Adipose tissue (tissue), 3 donors: ENCODE measurements around the gene ERP44. TPM values are rescaled to one million over a fixed set of nuclear protein-coding genes. Genes with fewer than 3 reads are reported as not detected.
"Not testable (repeated sequence)": the region's sequence is repeated elsewhere in the genome, so short reads cannot be mapped to it uniquely, and the experiment has no call there.

ENCODE experiments used
- H3K27ac ChIP-seq: one replicate; pipeline ENCODE4 v1.5.1; 2013; ENCODE audit warnings: low read depth, low read length
- WGBS, 3 donors: extraction: QIAGEN DNeasy Blood & Tissue Kit; methylation state at CpG; one replicate each; pipeline ENCODE4 v1.1.7; 2013; 5-methylcytosine and 5-hydroxymethylcytosine counted together
- polyA plus RNA-seq, 3 donors: library from polyadenylated mRNA; stranded (reverse); fragments of 200-250 nt; gene quantifications; one replicate each; pipeline ENCODE4 v1.2.3, GENCODE V29; 2013
- donor health status: healthy with polysubstance abuse.
- donor health status: Bipolar disorder and iron deficiency.
- donor health status: healthy.

The ERP44 gene
- polyA plus RNA-seq, 3 donors = 11.2 to 15.0 (median 14.1) TPM

DNA sequence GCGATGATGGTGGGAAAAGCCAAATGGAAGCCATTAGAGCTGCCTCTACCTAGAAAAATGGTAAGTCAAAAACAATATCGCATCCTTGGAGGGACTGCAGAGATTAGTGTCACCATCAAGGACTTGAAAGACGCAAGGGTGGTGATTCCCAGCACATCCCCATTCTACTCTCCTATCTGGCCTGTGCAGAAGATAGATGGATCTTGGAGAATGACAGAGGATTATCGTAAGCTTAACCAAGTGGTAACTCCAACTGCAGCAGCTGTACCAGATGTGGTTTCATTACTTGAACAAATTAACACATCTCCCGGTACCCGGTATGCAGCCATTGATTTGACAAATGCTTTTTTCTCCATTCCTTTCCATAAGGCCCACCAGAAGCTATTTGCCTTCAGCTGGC is 23.8 kb downstream of the ERP44 start:
- WGBS, 3 donors = 98% methylated on average over 6 of the region's 6 CpGs
- peak overlapping the region; percentile 1 for H3K27ac ChIP-seq

- WGBS, 3 donors = 71 to 89% (median 86%) methylated on average over 6 of the region's 6 CpGs
- no peak overlapping the region for H3K27ac ChIP-seq
Observed at GRCh38 chr9:100074093-100074492, 24.7 kb downstream of the ERP44 start.

DNA sequence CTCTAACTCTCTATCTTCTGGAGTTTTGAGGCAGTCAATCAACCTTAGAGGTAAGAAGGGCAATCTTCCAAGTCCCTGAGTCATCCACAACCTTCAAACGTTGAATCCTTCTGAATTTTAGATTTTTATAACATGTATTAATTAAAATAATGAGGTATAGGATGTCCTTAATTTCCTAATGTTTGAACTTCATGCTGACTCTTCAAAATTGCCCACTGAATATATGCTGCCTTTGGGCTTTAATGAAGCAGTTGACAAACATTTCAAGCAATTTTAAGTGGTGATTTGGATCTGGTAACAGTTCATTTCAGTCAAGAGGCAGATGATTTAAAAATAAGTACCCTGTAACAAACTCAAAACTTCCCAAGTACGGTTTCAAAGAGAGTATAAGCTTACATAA is 26.0 kb downstream of the ERP44 start:
- no peak overlapping the region for H3K27ac ChIP-seq
- 54 to 78% (median 63%) methylated on average over 2 of the region's 2 CpGs for WGBS, 3 donors

- 80 to 95% (median 88%) methylated on average over 2 of the region's 2 CpGs for WGBS, 3 donors
- no peak overlapping the region for H3K27ac ChIP-seq
Observed at GRCh38 chr9:100071271-100071670, 27.5 kb downstream of the ERP44 start.

GRCh38 chr9:100070104-100071041 is 28.4 kb downstream of the ERP44 start:
- 88 to 91% (median 88%) methylated on average over 2 of the region's 2 CpGs for WGBS, 3 donors

DNA sequence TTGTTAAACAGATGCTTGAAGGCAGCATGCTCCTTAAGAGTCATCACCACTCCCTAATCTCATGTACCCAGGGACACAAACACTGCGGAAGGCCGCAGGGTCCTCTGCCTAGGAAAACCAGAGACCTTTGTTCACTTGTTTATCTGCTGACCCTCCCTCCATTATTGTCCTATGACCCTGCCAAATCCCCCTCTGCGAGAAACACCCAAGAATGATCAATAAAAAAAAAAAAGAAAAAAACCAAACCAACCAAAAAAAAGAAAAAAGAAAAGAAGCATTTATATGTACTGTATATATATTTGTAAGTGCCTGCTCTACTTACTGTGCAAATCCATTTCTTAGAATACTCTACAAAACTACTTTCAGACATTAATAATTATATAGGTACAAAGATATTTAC is 29.7 kb downstream of the ERP44 start:
- not testable (repeated sequence) for H3K27ac ChIP-seq
- 100% methylated on average over 1 of the region's 3 CpGs; no CpG with 5 or more reads in 2 of the 3 donors for WGBS, 3 donors

More at GRCh38 chr9:100070104-100071041, 28.4 kb downstream of the ERP44 start:
- H3K27ac ChIP-seq = no peak overlapping the region

DNA sequence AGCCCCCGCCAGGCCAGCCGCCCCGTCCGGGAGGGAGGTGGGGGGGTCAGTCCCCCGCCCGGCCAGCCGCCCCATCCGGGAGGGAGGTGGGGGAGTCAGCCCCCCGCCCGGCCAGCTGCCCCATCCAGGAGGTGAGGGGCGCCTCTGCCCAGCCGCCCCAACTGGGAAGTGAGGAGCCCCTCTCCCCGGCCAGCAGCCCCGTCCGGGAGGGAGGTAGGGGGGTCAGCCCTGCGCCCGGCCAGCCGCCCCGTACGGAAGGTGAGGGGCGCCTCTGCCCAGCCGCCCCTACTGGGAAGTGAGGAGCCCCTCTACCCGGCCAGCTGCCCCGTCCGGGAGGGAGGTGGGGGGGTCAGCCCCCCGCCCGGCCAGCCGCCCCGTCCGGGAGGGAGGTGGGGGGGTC is 30.8 kb downstream of the ERP44 start:
- WGBS, 3 donors = 98% methylated on average over 8 to 26 of the region's 30 CpGs
- H3K27ac ChIP-seq = not testable (repeated sequence)

DNA sequence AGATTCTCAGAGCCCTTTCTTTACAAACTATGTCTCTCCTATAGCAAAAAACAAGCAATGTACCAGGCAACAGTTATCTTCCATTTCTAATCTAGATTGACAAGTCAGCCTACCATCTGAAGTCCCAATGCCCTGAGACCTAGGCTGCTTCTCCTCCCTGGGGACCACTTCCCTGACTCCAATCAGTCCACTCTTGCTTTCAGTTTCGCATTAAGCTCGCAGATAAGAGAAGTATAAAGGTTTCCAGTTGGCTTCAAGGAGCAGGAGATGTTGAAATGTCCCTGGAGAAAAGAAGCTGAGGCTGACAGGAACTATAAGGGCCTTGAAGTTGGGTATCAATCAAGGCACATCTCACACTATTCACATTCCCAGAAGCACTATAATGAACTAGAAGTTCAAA is 32.3 kb downstream of the ERP44 start:
- 18 to 27% (median 20%) methylated on average over 2 of the region's 2 CpGs for WGBS, 3 donors
- no peak overlapping the region for H3K27ac ChIP-seq

GRCh38 chr9:100064872-100065581 is 33.8 kb downstream of the ERP44 start:
- H3K27ac ChIP-seq = no peak overlapping the region
- 78 to 81% (median 79%) methylated on average over 8 of the region's 8 CpGs for WGBS, 3 donors

- WGBS, 3 donors = 19 to 47% (median 45%) methylated on average over 3 of the region's 3 CpGs
- no peak overlapping the region for H3K27ac ChIP-seq
Observed at GRCh38 chr9:100063185-100063584, 35.6 kb downstream of the ERP44 start.

- H3K27ac ChIP-seq = not testable (repeated sequence)
- WGBS, 3 donors = 65 to 92% (median 86%) methylated on average over 1 of the region's 1 CpG
Observed at GRCh38 chr9:100062683-100063082, 36.1 kb downstream of the ERP44 start.

DNA sequence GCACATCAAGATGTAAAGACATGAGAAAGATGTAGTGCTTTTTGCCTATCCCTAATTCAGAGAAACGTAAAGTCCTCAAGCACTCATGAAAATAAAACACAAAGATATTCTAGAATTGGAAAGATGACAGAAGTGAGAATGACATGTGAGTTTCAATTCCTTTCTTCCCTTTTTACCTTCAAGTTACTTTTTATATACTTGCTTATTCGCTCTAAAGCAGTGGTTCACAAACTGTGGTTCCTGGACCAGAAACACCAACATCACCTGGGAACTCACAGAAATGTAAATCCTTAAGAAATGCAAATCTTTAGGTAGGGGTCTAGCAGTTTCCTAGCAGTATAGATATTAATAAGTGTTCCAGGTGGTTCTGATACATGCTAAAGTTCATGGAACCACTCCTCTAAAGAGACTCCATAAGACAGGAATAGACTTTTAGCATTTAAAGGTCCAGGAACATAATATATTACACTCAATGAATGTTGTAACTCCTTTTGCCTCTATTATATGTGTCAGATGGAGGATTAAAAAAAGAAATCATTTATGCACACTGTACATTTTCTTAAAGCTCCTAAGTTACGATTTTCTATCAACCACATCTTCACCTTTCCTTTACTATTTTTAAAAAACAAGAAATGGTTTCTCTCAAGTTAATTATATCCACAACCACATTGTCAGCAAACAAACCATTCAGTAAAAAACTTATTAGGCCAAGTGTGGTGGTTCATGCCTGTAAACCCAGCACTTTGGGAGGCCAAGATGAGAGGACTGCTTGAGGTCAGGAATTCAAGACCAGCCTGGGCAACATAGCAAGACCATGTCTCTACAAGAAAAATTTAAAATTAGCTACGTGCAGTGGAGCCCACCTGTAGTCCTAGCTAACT is 39.9 kb downstream of the ERP44 start:
- 91 to 94% (median 92%) methylated on average over 4 of the region's 4 CpGs for WGBS, 3 donors
- no peak overlapping the region for H3K27ac ChIP-seq

DNA sequence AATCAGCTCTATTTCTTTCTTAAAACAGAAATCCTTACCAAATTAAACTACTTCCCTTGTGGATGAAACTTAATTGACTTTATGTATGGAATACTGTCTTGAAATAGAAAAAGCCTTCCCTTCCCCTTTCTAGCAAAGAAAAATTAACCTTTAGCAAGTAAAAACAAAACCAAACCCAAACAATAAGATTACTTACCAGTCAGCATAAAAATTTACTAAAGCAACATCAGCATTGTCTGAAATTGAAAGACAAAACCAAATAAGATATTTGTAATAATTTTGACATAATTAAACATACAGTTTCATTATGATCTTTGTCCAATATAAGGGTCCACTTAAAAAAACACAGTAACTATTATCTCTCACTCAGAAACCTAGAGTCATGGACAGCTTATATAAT is 41.2 kb downstream of the ERP44 start:
- no peak overlapping the region for H3K27ac ChIP-seq

- 64 to 93% (median 89%) methylated on average over 2 of the region's 2 CpGs for WGBS, 3 donors
- no peak overlapping the region for H3K27ac ChIP-seq
Observed at GRCh38 chr9:100056561-100056960, 42.2 kb downstream of the ERP44 start.

- 51 to 81% (median 57%) methylated on average over 6 of the region's 6 CpGs for WGBS, 3 donors
- H3K27ac ChIP-seq = no peak overlapping the region
Observed at GRCh38 chr9:100052375-100052774, 46.4 kb downstream of the ERP44 start.

GRCh38 chr9:100049551-100049950 is 49.2 kb downstream of the ERP44 start:
- H3K27ac ChIP-seq = no peak overlapping the region
- 56 to 92% (median 90%) methylated on average over 1 of the region's 1 CpG for WGBS, 3 donors

DNA sequence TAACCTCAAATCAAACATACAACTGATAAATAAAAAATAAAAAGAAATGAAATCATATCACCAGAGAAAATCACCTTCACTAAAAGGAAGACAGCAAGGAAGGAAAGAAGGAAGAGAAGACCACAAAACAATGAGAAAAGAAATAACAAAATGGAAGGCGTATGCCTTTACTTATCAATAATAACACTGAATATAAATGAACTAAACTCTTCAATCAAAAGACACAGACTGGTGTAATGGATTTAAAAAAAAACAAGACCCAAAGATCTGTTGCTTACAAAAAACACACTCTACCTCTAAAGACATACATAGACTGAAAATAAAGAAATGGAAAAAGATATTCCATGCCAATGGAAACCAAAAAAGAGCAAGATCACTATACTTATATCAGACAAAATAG is 60.3 kb downstream of the ERP44 start:
- H3K27ac ChIP-seq = no peak overlapping the region
- 94 to 100% (median 98%) methylated on average over 1 of the region's 1 CpG for WGBS, 3 donors

DNA sequence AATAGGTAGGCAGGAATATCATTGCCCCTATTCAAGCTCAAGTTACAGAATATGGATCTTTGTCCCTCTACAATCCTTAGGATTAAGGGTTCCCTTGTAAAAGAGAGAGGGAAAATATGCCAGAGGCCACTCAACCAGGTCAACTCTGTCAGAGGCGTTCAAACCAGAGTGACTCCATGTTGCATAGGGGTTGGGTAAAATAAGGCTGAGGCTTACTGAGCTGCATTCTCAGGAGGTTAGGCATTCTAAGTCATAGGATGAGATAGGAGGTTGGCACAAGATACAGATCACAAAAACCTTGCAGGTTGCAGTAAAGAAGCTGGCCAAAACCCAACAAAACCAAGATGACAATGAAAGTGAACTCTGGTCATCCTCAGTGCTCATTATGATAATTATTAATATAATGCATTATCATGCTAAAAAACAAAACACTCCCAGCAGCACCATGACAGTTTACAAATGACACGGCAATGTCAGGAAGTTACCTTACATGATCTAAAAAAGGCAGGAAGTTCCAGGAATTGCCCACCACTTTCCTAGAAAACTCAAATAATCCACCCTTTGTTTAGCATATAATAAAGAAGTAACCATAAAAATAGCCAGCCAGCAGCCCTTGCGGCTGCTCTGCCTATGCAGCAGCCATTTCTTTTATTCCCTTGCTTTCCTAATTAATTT is 64.8 kb downstream of the ERP44 start:
- WGBS, 3 donors = 76 to 93% (median 78%) methylated on average over 3 of the region's 3 CpGs

More for the DNA sequence above, 64.8 kb downstream of the ERP44 start:
- no peak overlapping the region for H3K27ac ChIP-seq
